GM21619 (cell line): ENCODE results near the gene MACROD2.

Experiments used
- ATAC-seq: cut with Tn5 transposase; IDR thresholded peaks from one replicate; pipeline ENCODE4 v1.9.1; 2021; ENCODE audit not compliant: unreplicated experiment

Gene MACROD2

GRCh38 chr20:14055127-14055742, 59.9 kb downstream of the MACROD2 start:
- peak; percentile 63 for ATAC-seq

GRCh38 chr20:14062171-14062570, 66.9 kb downstream of the MACROD2 start:
- no peak for ATAC-seq

- ATAC-seq = no peak
Measured at GRCh38 chr20:14062786-14063185, 67.5 kb downstream of the MACROD2 start.

DNA sequence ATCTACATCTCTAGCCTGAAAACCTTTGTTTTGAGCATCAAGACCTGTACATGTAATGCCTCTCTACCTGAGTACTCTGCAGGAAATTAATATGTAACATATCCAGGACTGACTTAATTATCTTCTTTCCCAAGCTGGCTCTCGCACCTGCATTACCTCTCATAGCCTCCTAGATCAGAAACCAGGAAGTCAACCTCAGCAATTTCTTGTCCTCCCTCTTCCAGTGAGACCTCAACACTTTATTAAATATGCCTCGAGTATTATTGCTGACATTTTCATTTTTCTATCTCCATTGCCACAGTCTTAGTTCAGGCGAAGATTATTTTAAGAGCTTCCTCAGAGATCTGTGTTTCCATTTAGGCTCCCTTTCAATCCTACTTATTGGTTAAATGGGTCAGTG, 69.0 kb downstream of the MACROD2 start:
- ATAC-seq = no peak

- no peak for ATAC-seq
Measured at GRCh38 chr20:14064921-14065320, 69.6 kb downstream of the MACROD2 start.

- no peak for ATAC-seq
Measured at GRCh38 chr20:14065774-14066173, 70.5 kb downstream of the MACROD2 start.

GRCh38 chr20:14067603-14068002, 72.3 kb downstream of the MACROD2 start:
- ATAC-seq = no peak

DNA sequence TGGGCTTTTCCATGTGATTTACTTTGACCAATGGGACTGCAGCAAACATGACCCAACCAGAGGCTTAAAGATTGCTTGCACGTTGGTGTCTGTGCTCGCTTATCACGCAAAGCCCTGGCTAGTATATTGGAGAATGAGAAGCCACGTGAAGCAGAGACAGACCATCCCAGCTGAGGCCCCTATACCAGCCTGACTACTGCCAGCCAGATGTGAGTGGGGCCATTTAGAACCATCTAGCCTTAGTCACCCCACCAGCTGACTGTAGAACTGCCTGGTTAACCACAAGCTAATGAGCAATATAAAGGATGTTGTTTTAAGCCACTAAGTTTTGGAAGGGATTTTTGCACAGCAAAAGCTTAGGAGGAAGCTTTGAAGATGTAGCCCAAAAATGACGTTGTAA, 74.5 kb downstream of the MACROD2 start:
- no peak for ATAC-seq

DNA sequence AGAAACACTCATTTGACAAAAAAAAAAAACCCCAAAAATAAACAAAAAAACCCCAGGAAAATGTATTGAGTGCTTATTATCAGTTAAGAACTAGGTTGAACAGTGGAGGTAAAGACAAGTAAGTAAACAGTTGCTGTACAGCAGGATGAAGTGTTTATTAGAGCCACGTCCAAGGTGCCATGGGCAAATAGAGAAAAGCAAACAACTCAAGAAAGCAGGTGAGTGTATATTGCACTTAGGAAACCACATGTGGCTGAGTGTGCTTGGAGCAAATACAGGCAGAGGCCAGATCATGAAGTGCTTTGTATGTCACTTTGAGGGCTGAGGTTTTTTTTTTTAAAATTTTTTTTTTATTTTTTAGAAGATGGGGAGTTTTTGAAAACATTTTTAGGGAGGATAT, 98.3 kb downstream of the MACROD2 start:
- no peak for ATAC-seq

GRCh38 chr20:14098261-14098660, 102.9 kb downstream of the MACROD2 start:
- ATAC-seq = no peak

GRCh38 chr20:14113416-14113815, 118.1 kb downstream of the MACROD2 start:
- ATAC-seq = no peak

GRCh38 chr20:14114065-14114704, 118.9 kb downstream of the MACROD2 start:
- no peak for ATAC-seq

GRCh38 chr20:14116037-14116436, 120.7 kb downstream of the MACROD2 start:
- no peak for ATAC-seq

- no peak for ATAC-seq
Measured at GRCh38 chr20:14117768-14118167, 122.5 kb downstream of the MACROD2 start.

DNA sequence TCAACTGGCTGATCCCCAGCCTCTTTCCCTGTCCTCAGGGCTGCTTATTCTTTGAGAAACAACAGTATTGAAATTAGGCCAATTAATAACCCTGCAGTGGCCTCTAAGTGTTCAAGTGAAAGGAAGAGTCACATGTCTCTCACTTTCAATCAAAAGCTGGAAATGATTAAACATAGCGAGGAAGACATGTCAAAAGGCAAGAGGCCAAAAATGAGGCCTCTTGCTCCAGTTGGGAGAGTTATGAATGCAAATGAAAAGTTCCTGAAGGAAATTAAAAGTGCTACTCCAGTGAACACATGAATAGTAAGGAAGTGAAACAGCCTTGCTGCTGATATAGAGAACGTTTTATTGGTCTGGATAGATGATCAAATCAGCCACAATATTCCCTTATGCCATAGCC, 131.5 kb downstream of the MACROD2 start:
- no peak for ATAC-seq

- no peak for ATAC-seq
Measured at GRCh38 chr20:14127514-14128223, 132.4 kb downstream of the MACROD2 start.

DNA sequence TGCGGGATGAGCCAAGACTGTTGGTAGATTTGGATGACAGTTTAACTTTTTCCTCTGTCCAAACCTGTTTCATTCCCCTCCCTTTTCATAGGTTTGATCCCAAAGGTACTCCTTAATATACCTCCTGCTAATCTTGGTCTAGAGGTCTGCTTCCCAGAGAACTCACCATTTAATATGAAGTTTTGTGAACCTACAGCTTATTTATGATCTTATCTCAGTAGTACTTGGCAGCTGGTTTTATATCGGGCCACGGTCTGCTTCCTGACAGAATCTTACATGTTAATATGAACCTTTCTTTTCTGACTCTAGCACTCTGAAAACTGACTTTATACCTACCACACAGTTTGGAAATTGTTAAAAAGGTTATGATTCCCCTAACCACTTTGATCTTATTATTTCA, 138.7 kb downstream of the MACROD2 start:
- no peak for ATAC-seq

DNA sequence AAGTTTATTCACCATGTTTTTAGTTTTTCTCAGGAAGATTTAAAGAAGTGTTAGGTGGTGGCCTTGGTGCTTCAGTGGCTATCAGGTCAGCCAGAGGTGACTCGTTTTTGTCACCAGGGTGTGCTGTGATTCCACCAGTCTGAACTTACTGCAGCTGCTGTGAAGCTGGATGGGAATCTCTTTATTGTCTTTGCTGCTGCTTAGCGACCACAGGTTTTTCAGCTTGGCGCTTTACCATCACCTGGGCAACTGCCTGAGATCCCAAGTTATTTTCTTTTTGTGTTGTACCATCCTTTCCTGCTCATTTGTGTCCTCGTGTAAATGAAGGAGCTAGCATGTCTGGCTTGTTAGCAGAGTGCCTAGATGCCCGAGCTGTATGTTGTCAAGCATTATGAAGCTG, 146.9 kb downstream of the MACROD2 start:
- no peak for ATAC-seq

- ATAC-seq = no peak
Measured at GRCh38 chr20:14142964-14143627, 147.8 kb downstream of the MACROD2 start.

GRCh38 chr20:14148042-14148441, 152.7 kb downstream of the MACROD2 start:
- ATAC-seq = no peak

- no peak for ATAC-seq
Measured at GRCh38 chr20:14155361-14155760, 160.0 kb downstream of the MACROD2 start.

GRCh38 chr20:14178528-14178927, 183.2 kb downstream of the MACROD2 start:
- ATAC-seq = no peak
